HG03442 (cell line): Measurements from ENCODE around the gene WNT3A.
"Not testable (repeated sequence)": the region's sequence is repeated elsewhere in the genome, so short reads cannot be mapped to it uniquely, and the experiment has no call there.

ENCODE experiments used
- ATAC-seq: cut with Tn5 transposase; IDR thresholded peaks from one replicate; pipeline ENCODE4 v1.9.1; 2021; ENCODE audit warnings: mild to moderate bottlenecking, moderate library complexity; ENCODE audit not compliant: unreplicated experiment

The WNT3A gene

GRCh38 chr1:228006786-228007048 is at the start of gene WNT3A:
Gene WNT3A, plus strand, starts transcription at chr1:228006998. Its CDS starts 131 bp downstream, at chr1:228007129.
- ATAC-seq = no peak

- no peak for ATAC-seq
Observed at GRCh38 chr1:227958617-227959324, 48.0 kb upstream of the WNT3A start.

DNA sequence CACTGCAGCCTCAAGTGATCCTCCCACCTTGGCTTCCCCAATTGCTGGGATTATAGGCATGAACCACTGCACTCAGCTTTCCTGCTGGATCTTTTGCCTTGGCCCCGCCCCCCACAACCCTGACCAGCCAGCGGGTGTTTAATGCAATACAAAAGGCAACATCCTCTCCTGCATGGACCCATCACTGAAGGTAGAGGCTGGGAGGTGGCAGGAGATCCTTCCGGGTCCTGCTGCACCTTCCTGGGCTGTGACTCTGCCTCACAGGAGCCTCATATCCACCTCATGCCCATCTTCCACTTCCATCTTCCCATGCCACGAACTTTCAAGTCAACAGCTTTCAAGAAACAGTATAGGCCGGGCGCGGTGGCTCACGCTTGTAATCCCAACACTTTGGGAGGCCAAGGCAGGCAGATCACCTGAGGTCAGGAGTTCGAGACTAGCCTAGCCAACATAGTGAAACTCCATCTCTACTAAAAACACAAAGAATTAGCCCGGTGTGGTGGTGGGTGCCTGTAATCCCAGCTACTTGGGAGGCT is 47.4 kb upstream of the WNT3A start:
- no peak for ATAC-seq

DNA sequence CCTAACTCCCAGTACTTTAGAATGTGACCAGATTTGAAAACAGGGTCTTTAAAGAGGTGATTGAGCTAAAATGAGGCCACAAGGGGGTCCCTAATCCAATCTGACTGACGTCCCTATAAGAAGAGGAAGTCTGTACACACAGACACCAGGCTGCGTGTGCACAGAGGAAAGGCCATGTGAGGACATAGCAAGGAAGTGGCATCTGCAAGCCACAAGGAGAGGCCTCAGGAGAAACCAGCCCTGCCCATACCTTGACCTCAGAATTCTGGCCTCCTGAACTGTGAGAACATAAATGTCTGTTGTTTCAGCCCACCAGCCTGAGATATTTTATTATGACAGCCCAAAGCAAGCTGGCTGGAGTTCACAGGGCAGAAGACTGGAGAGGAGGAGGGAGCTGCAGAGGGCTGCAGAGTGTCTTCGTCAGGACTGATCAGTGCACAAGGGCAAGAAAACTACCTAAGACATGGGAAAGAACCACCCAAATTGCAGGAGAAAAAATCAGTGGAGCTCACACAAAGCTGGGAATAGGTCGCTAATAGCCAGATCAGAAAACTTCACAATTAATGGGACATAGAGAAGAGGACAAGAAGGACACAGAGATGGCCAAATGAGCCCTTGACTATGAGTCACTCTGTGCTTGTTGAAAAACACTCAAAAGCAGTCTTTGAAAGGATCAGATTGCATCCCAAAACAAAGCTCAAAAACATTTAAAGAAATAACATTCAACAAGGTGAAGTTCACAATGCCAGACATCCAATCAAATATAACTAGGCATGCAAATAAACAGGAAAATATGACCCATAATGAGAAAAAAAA is 44.9 kb upstream of the WNT3A start:
- ATAC-seq = no peak

DNA sequence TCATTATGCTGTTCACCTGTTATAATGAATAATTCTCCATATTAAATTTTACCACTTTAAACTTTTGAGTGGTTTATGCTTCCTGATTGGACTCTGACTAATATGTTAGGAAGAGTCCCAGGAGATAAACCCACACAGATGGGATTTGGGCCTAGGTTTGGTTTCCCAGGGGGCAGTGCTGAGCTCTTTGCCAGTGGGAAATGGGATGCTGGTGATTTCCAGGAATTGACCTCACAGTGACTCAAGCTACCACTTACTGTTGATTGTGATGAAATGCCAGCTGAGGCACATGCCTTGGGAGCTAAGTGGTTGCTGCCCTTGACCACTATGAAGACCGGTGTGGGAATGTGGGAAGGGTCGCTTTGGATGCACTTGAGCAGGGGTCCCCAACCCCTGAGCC is 40.1 kb upstream of the WNT3A start:
- ATAC-seq = not testable (repeated sequence)

DNA sequence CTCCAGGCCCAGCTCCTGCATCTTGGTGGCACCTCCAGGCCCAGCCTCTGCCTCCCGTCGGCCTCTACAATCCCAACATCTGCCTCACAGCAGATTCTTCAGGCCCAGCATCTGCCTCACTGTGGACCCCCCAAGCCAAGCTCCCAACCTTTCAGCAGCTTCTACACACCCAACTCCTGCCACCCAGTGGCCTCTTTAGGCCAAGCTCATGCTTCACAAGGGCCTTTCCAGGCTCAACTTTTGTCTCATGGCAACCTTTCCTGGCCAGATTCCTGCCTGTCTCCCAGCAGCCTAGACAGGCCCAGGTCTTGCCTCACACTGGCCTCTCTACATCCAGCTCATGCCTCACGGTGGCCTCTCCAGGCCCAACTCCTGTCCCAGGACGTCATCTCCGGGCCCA is 39.0 kb upstream of the WNT3A start:
- ATAC-seq = not testable (repeated sequence)

DNA sequence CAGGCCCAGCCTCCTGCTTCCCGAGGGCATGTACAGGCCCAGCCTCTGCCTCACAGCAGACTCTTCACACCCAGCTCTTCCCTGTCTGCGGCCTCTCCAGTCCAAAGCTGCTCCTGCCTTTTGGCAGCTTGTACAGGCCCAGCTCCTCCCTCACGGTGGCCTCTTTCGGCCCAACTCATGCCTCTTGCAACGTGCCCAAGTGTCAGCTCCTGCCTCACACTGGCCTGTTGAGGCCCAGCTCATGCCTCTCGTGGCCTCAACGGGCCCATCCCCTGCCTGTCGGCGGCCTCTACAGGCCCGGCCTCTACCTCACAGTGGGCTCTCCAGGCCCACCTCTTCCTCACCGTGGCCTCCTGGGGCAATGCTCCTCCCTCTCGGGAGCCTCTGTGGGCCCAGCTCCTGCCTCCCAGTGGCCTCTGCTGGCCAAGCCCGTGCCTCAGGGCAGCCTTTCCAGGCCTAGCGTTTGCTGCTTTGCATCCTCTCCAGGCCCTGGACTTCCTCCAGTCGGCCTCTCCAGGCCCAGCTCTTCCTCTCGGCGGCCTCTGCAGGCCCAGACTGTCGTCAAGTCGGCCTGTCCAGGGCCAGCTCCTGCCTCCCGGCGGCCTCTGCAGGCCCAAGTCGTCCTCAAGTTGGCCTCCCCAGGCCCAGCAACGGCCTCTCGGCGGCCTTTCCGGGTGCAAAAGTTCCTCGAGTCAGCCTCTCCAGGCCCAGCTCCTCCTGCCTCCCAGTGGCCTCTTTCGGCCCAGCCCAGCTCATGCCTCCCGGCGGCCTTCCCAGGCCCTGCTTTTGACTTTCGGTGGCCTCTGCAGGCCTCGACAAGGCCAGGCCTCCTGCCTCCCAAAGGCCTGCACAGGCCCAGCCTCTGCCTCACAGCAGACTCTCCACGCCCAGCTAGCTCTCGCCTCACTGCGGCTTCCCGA is 36.5 kb upstream of the WNT3A start:
- not testable (repeated sequence) for ATAC-seq

GRCh38 chr1:227971216-227971615 is 35.6 kb upstream of the WNT3A start:
- ATAC-seq = not testable (repeated sequence)

DNA sequence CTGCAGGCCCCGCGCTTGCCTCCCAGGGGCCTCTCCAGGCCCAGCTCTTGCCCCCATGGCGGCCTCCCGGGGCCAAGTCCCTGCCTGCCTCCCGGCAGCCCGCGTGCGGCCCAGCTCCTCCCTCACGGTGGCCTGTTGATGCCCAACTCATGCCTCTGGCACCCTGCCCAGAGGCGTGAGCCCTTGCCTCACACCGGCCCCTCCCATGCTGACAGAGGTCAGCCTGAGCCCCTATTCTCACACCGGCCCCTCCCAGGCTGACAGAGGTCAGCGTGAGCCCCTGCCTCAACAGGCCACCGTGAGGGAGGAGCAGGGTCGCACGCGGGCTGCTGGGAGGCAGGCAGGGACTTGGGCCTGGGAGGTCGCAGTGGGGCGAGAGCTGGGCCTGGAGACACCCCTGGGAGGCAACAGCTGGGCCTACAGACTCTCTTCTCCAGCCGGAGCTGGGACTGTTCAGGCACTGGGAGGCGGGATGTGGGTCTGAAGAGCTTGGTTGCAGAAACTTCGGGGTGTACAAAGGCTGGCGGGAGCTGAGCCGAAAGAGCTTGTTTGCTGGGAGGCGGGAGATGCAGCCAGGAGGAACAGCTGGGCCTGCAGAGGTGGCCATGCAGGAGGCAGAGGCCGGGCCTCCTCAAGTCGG is 35.0 kb upstream of the WNT3A start:
- not testable (repeated sequence) for ATAC-seq

DNA sequence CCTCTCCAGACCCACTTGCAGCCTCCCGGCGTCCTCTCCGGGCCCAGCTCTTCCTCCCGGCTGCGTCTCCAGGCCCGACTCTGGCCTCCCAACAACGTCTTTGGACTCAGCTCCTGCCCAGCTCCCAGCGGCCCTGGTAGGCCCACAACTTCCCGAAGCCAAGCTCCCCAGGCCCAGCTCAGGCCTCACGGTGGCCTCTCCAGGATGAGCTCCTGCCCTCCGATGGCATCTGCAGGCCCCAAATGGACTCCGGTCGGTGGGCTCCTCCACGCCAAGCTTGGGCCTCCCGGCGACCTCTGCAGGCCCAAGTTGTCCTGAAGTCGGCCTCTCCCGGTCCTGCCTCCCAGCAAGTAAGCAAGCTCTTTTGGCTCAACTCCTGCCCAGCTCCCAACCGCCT is 34.5 kb upstream of the WNT3A start:
- ATAC-seq = not testable (repeated sequence)

- not testable (repeated sequence) for ATAC-seq
Observed at GRCh38 chr1:227972843-227973374, 33.9 kb upstream of the WNT3A start.

- ATAC-seq = not testable (repeated sequence)
Observed at GRCh38 chr1:227973724-227974288, 33.0 kb upstream of the WNT3A start.

DNA sequence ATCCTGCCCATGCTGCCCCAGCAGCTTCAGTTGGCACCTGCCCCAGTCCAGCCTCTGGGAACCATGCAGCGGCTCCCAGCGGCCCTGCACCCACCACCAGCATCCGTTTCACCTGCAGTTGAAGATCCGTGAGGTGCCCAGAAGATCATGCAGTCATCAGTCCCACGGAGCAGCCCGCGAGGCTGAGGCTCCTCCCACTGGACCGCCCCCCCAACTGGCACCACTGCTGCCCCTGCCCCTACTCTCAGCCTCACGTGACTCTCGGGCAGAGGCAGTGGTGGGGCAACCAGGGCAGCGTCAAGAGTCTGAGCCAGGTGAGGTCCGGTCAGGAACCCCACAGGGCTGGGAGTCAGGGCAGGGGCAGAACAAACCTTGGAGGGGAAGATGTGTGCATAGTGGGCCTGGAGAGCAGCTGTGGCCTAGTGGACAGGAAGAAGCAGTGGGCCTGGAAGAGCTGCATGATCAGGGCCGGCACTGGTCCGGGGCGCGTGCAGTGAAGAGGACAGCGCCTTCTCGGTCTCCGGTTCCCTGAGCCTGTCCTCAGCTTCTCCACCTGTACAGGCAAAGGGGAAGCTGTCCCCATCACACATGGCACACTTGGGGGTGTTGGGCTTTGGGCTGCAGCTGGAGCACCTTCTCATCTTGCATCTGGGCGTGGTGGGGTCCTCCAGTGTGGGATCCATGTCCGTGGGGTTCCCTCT is 31.1 kb upstream of the WNT3A start:
- ATAC-seq = not testable (repeated sequence)

GRCh38 chr1:227987181-227987580 is 19.6 kb upstream of the WNT3A start:
- no peak for ATAC-seq

- ATAC-seq = no peak
Observed at GRCh38 chr1:227994632-227995300, 12.0 kb upstream of the WNT3A start.

DNA sequence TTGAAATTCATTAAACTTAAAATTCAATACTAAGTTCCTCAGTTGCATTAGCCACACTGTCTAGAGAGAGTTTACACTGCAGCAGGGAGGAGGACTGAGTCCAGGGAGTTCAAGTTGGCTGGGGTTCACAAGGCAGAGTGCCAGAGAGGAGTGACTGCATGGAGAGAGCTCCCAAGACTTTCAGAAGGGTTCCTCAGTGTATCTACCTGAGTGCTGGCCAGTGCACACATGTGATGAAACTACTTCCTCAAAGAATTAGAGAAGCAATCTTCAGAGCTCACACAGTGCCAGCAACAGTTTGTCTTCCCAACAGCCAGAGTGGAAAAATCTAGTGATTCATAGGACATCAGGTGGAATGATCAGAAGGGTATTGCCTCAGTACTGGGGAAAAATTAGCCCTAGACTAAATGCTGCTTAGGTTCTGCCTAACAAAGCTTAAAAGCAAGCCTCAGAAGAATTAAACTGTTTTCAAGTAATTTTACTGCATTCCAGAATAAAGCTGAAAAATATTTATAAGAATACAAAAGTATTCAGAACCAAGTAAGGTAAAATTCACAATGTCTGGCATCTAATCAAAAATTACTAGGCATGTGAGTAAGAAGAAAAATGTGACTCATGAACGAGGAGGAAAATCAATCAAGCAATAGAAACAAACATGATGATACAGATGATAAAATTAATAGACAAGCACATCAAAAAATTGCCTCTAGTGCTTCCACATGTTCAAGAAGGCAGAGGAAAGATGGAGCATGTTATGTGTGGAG is 10.4 kb upstream of the WNT3A start:
- no peak for ATAC-seq

- no peak for ATAC-seq
Observed at GRCh38 chr1:227998374-227999055, 8.3 kb upstream of the WNT3A start.
